Embryonic facial prominence (tissue), 1 donor: Measurements from ENCODE around the gene CTNS.
"Not testable (repeated sequence)": the region's sequence is repeated elsewhere in the genome, so short reads cannot be mapped to it uniquely, and the experiment has no call there.

ENCODE experiments used
- DNase-seq: peaks from one replicate; pipeline ENCODE4 v3.0.0-alpha.2; 2016; ENCODE audit errors: extremely low spot score

CTNS gene

DNA sequence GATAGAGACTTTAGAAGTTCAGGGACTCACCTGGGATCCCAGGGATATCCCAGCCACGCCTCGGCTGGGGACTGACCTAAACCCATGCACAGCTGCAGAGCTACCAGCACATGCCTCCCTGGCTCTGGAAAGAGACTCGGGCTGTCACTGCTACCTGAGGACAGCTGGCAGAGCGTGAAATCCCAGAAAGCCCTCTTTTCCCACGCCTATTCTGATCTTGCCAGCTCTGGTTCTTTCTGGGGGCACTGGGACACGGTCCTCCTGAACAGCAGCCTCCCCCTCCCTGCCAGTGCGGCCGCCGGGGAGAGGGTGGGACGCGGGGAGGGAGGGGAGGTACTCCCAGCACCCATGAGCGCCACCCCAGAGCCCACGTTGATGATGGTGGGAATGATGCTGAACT, 48.6 kb downstream of the CTNS start:
- no peak for DNase-seq

DNA sequence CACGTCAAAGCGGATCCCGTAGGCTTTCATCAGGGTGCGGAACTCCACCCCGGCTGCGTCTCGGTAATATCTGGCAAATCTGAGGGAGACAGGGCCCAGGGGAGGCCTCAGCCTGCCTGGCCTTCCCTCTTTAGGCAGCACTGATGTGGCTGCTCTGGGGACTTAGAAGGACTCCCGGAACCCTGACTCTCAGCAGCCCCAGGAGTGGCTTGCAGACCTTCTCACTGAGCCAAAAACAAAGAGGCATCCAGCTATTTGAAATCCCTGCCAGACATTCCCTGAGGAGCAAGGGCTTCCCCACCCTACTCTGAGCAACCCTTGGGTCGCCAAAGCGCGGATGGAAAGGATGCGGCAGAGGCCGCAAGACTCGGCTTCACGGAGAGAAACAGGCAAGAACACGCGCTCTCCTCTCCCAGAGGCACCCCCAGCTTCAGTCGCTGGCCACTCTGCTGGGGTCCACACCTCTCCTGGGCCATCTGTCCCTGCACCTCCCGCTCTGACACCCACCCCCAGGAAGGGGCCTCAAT, 51.5 kb downstream of the CTNS start:
- no peak for DNase-seq

DNA sequence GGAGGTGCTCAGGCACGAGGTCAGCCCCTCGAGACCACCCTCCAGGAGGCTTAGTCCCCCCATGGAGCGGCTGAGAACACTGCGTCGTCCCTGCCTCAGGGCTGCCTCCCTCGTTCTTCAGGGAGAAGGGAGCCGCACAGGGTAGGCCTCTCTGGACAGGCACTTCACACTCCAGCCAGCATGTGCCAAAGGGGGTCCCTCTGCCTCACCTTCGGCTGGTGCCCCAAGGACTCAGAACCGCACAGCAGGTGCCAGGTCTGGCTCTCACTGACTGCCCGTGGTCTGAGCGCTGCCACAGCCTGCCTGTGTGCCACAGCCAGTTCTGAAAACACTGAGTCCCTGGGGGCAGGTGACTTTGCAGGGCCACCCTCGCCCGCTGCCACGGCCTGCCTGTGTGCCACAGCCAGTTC, 52.3 kb downstream of the CTNS start:
- no peak for DNase-seq

DNA sequence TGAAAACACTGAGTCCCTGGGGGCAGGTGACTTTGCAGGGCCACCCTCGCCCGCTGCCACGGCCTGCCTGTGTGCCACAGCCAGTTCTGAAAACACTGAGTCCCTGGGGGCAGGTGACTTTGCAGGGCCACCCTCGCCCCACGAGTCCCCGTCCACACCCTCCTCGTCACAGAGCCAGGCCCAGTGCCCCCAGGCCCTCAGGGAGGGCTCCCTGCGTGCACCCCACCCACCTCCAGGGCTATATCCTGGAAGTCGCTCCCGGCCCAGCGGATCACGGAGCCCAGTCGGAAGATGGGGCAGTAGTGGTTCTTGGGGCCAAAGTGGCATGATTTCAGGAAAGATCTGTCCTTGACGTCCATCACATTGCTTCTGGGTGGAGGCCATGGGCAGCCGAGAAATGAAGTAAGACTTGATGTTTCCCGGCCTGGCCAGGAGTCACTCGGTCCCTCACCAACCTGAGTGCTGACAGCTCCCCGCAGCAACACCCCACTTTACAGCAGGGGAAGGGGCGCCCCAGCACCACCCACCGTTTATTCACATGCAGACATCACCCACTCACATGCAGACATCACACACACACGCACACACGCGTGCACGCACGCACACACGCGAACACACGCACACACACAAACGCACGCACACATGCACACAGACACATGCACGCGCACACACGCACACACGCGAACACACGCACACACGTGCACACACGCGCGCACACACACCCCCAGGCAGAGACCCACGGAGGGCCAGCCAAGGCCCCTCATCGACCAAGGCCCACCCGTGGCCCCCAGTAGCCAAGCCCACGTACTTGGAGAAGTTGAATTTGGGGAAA, 52.9 kb downstream of the CTNS start:
- DNase-seq: no peak

GRCh38 chr17:3690094-3690715, 53.6 kb downstream of the CTNS start:
- DNase-seq: no peak

- DNase-seq: no peak
Measured at GRCh38 chr17:3691617-3692067, 55.1 kb downstream of the CTNS start.

DNA sequence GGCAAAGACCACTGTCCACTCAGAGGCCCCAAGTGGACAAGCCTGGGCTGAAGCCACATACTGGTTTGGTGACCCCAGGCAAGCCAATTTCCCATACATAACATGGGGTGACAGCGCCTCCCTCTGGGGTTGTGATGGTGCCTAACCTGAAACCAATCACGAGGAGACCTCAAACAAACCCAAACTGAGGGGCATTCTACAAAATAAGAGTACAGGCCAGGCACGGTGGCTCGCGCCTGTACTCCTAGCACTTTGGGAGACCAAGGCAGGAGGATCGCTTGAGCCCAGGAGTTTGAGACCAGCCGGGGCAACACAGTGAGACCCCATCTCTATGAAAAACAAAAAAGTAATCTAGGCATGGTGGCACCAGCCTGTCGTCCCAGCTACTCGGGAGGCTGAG, 55.8 kb downstream of the CTNS start:
- no peak for DNase-seq

- DNase-seq: no peak
Measured at GRCh38 chr17:3693141-3693540, 56.6 kb downstream of the CTNS start.

DNA sequence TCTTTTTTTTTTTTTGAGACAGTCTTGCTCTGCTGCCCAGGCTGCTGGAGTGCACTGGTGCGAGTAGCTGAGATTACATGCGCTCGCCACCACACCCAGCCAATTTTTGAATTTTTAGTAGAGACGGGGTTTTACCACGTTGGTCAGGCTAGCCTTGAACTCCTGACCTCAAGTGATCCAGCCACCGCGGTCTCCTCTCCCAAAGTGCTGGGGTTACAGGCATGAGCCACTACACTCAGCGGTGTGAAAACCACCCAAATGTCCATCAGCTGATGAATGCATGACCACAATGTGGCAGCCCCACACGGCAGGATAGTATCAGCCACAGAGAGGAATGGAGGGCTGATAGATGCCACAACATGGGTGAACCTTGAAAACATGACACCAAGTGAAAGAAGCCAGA, 57.3 kb downstream of the CTNS start:
- no peak for DNase-seq

DNA sequence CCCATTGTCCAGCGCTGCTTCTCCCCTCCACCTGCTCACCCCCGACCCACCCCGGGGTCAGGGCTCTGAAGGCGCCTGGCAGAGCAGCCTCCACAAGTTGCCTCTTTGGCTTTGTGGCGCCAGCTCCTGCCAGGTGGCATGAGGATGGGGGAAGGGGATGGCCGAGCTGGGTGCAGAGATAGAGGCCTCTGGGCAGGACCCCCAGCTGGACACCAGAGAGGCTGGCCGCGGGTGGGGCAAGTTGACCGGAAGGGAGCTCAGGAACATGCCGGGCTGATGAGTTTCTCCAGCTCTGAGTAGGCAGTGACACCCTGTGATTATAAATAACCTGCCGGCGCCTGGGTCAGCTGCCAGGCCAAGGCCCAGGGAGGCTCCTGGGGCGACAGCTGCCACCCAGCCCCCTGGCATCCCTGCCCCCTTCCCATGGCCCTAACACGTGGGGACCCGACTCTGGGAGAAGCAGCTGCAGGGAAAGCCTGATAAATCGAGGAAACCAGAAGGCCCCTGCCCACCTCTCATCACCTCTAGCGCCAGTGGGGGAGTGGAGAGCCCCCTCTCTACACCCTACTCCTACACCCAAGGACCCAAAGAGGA, 58.7 kb downstream of the CTNS start:
- DNase-seq: no peak

DNA sequence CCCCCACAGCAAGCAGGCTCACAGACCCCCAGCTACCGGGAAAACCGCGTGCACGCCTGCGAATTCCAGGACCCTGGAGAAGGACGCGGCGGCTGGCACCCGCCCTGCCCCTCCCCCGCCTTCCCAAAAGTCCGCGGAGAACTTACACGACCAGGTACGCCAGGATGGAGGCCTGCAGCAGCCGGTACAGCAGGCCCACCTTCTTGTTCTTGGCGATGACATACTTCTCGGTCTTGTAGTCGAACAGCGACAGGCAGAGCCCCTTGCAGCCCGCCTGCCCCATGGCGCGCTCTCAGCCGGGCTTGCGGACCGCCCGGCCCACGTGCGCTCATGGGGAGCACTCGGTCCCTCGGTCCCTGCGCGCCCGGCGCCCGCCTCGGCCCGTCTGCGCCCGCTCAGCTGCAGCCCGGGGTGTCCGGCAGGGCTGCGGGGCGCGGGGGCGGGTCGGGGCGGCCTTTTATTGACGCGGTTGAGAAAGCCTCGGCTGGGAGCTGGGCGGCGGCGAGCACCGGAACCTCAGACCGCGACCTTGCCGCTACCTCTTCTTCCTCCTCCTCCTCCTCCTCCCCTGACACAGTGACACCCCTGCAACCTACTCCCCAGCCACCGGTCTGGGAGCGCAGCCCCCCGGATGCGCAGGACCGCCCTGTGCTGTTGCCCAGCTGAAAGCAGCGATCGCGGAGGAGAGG, 59.3 kb downstream of the CTNS start, which contains the start of gene P2RX5:
TSS of gene P2RX5 (minus strand) at position 433 of the 689 bp plus-strand sequence. CDS start at position 283, 150 bp downstream.
- DNase-seq: no peak

- DNase-seq: no peak
Measured at GRCh38 chr17:3697103-3697476, 60.5 kb downstream of the CTNS start.

GRCh38 chr17:3698139-3698538, 61.6 kb downstream of the CTNS start:
- DNase-seq: no peak

GRCh38 chr17:3699951-3700350, 63.4 kb downstream of the CTNS start:
- DNase-seq: no peak

- DNase-seq: not testable (repeated sequence)
Measured at GRCh38 chr17:3702041-3702539, 65.5 kb downstream of the CTNS start.

- DNase-seq: no peak
Measured at GRCh38 chr17:3704931-3705717, 68.6 kb downstream of the CTNS start.

DNA sequence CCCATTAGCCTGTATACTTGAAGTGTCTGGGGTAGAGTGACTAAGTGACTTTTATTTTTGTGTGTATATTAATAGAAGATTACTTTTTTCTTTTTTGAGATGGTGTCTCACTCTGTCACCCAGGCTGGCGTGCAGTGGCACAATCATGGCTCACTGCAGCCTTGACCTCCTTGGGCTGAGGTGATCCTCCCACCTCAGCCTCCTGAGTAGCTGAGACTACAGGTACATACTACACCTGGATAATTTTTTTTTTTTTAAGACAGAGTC, 69.1 kb downstream of the CTNS start:
- not testable (repeated sequence) for DNase-seq

DNA sequence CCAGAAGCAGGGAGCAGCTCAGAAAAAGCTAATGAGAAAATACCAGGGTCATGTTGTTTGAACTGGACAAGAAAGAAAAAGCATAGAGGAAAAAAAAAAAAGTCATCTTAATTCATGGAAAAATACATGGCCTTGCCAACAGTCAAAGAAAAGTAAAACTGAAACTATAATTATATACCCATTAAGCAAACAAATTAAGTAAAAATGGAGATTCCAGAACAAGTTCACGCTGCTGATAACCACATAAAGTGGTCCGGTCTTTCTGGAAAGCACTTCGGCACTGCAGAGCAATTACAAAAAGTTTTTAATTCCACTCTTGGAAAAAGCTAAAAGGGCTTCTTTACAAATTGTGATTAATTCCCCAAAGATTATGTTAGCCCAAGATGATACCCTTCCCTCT, 71.8 kb downstream of the CTNS start:
- DNase-seq: no peak

DNA sequence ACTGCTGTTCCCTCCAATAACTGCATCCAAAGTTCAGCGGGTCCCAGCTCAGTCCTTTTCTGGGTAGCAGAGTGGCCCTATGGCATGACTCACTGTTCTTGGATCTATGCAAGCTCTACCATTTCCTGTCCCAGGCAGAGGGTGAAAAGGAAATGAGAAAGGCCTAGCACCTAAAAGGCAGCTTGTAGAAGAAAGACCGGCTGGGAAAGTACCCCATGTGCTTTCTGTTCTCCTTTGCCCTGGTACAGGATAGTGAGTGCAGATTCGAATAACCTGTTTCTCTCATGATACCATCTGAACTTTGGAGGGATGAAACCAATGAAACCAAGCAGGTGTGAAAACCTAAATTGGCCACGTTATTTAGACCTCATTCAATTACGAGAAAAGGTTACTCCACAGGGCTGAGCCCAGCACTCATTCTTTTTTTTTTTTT, 74.4 kb downstream of the CTNS start:
- no peak for DNase-seq
